ENCODE data around the gene DPP6.
"Not testable (repeated sequence)": the region's sequence is repeated elsewhere in the genome, so short reads cannot be mapped to it uniquely, and the experiment has no call there.

Gene DPP6

GRCh38 chr7:154928136-154929005 is 876.2 kb downstream of the DPP6 start:
- DNase-seq (ENCODE audit: low read depth): peak; percentile 90

- no peak for DNase-seq (ENCODE audit: low read depth)
These were observed 877.0 kb downstream of the DPP6 start for GRCh38 chr7:154929006-154929726.

- peak; percentile 7 for DNase-seq (ENCODE audit: low read depth)
These were observed 879.7 kb downstream of the DPP6 start for GRCh38 chr7:154931906-154932305.

- DNase-seq (ENCODE audit: low read depth): not testable (repeated sequence)
These were observed 882.3 kb downstream of the DPP6 start for GRCh38 chr7:154934353-154934952.

GRCh38 chr7:154937837-154938236 is 885.6 kb downstream of the DPP6 start:
- no peak for DNase-seq (ENCODE audit: low read depth)

GRCh38 chr7:154942691-154943090 is 890.5 kb downstream of the DPP6 start:
- DNase-seq (ENCODE audit: low read depth): no peak

Measured in amniotic epithelial cell (primary cell).